Testis (tissue), 2 donors: Measurements from ENCODE around the gene CCBE1.

Experiments
- POLR2A ChIP-seq: fragments of 450-650 bp; IDR thresholded peaks from one replicate; pipeline ENCODE4 v1.6.1; 2017; ENCODE audit warnings: antibody characterized with exemption, mild to moderate bottlenecking, moderate library complexity
- TF ChIP-seq, protein P1 (sequence below), 3 experiments: fragments of 450-650 bp in 2 of 3; fragments of 200-600 bp in 1 of 3; sonication (generic) in 1 of 3; IDR thresholded peaks; one replicate each; pipeline ENCODE4 v1.5.1; 2016 to 2019; ENCODE audit warnings: antibody characterized with exemption in 3 of 3, mild to moderate bottlenecking in 2 of 3, moderate library complexity in 1 of 3

DNA sequence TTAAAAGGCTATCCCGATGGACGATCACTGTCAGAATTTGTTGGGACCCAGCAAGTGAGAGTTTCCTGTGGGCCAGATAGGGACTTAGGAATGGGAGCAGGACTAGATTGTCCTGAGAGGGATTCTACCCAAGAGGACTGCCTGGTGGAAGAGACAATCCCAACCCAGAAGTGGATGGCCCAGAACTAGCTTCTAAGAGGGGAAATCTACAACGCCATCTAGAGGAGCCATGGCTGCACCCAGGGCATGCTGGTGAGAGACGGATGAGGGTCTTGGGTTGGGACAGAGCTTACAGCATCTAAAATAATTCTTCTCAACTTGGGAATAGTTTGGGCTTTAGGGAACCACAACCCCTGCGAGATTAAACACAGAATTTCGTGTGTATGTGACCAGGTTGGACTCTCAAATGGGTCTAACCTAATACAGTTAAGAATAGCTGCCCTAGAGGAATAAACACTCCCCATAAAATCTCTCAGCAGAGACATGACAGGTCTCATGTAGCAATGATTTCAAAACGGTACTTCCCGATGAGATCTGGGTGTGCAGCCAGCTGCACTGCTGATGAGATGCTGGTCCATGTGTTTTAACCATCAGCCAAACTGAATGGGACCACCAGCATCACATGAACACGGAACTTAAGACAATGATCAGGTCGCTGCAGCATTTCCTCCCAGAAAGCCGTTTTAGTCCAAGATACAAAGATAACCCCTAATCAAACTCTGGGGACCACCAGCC, 50.8 kb downstream of the CCBE1 start:
- TF ChIP-seq POLR2A: no peak
- TF ChIP-seq, protein P1, sequence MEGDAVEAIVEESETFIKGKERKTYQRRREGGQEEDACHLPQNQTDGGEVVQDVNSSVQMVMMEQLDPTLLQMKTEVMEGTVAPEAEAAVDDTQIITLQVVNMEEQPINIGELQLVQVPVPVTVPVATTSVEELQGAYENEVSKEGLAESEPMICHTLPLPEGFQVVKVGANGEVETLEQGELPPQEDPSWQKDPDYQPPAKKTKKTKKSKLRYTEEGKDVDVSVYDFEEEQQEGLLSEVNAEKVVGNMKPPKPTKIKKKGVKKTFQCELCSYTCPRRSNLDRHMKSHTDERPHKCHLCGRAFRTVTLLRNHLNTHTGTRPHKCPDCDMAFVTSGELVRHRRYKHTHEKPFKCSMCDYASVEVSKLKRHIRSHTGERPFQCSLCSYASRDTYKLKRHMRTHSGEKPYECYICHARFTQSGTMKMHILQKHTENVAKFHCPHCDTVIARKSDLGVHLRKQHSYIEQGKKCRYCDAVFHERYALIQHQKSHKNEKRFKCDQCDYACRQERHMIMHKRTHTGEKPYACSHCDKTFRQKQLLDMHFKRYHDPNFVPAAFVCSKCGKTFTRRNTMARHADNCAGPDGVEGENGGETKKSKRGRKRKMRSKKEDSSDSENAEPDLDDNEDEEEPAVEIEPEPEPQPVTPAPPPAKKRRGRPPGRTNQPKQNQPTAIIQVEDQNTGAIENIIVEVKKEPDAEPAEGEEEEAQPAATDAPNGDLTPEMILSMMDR (IDR thresholded peaks at IDR 0.05): no peak
